Activated T-cell treated with anti-CD3 and anti-CD28 coated beads, Interleukin-2, amount 50 U/mL, for 1 hour (primary cell): ENCODE results near the gene KLK1.

Source experiments
- DNase-seq: peaks from one replicate; pipeline ENCODE4 v3.0.0-alpha.2; 2020

The KLK1 gene

GRCh38 chr19:50835785-50836542, 12.4 kb upstream of the KLK1 start:
- peak; percentile 71 for DNase-seq

GRCh38 chr19:50835103-50835784, 11.7 kb upstream of the KLK1 start:
- DNase-seq = no peak

GRCh38 chr19:50833802-50834167, 10.2 kb upstream of the KLK1 start:
- no peak for DNase-seq

GRCh38 chr19:50833117-50833801, 9.7 kb upstream of the KLK1 start, which contains the start of gene KLK15:
KLK15 (minus strand) TSS chr19:50833574; CDS start chr19:50831492, 2,082 bp downstream.
- no peak for DNase-seq

GRCh38 chr19:50832666-50833065, 9.1 kb upstream of the KLK1 start:
- no peak for DNase-seq

- no peak for DNase-seq
These were observed 7.4 kb upstream of the KLK1 start for GRCh38 chr19:50831026-50831396.

- DNase-seq = no peak
These were observed 6.9 kb upstream of the KLK1 start for GRCh38 chr19:50830266-50831025.

GRCh38 chr19:50829801-50830200, 6.2 kb upstream of the KLK1 start:
- DNase-seq = no peak

GRCh38 chr19:50827476-50827875, 3.9 kb upstream of the KLK1 start:
- DNase-seq = no peak

- no peak for DNase-seq
These were observed 3.1 kb upstream of the KLK1 start for GRCh38 chr19:50826492-50827240.

GRCh38 chr19:50822661-50823208, 852 bp downstream of the KLK1 start:
- DNase-seq = no peak

GRCh38 chr19:50821622-50822021, 2.0 kb downstream of the KLK1 start:
- DNase-seq = no peak

- no peak for DNase-seq
These were observed 2.4 kb downstream of the KLK1 start for GRCh38 chr19:50821248-50821612.

- DNase-seq = no peak
These were observed 2.9 kb downstream of the KLK1 start for GRCh38 chr19:50820549-50821247.

- no peak for DNase-seq
These were observed 3.5 kb downstream of the KLK1 start for GRCh38 chr19:50820086-50820485.

GRCh38 chr19:50819636-50820035, 4.0 kb downstream of the KLK1 start:
- DNase-seq = no peak

GRCh38 chr19:50818859-50819472, 4.6 kb downstream of the KLK1 start:
- DNase-seq = no peak

- peak; percentile 40 for DNase-seq
These were observed 5.4 kb downstream of the KLK1 start for GRCh38 chr19:50817941-50818858.

GRCh38 chr19:50815439-50815838, 8.1 kb downstream of the KLK1 start:
- DNase-seq = no peak

- no peak for DNase-seq
These were observed 8.7 kb downstream of the KLK1 start for GRCh38 chr19:50814883-50815282.
